Measurements from ENCODE around the gene LRRC66.

LRRC66 gene

DNA sequence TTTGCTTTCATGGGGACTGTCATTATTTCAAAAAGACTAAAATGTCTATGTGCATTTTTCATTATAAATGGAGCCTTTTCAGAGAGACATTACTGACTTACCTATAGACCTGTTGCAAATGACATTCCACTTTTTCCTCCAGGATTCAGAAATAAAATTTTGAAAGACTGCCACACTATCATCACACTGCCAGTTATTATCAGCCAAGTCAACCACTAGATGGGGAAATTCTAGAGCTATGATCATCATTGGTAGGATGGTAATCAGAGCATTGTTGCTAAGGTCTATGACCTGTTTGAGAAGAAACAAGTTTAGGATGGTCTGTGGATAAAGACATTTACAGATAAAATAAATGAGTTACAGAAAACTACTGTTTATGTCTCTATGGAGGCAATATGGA, 22.5 kb downstream of the LRRC66 start:
- no peak overlapping the region for H3K27ac Mint-ChIP-seq
- H3K9me3 Mint-ChIP-seq (ENCODE audit: low read depth), result no peaks in the 10 kb centered on the region
- no peaks in the 10 kb centered on the region for H3K36me3 Mint-ChIP-seq
- peaks cover 4% of the 10 kb centered on the region for H3K27me3 Mint-ChIP-seq
- H3K4me3 Mint-ChIP-seq, result no peak overlapping the region
- no peaks in the 10 kb centered on the region for H3K4me1 Mint-ChIP-seq (ENCODE audit: low read depth)

- Mint-ChIP-seq H3K9me3 (ENCODE audit: low read depth) (no peaks in the 10 kb centered on the region), H3K4me1 (ENCODE audit: low read depth) (no peaks in the 10 kb centered on the region), H3K27me3 (peaks cover 5% of the 10 kb centered on the region), H3K4me3 (no peak overlapping the region), H3K36me3 (no peaks in the 10 kb centered on the region), H3K27ac (no peak overlapping the region)
Measured at GRCh38 chr4:51995647-51996220, 24.4 kb downstream of the LRRC66 start.

DNA sequence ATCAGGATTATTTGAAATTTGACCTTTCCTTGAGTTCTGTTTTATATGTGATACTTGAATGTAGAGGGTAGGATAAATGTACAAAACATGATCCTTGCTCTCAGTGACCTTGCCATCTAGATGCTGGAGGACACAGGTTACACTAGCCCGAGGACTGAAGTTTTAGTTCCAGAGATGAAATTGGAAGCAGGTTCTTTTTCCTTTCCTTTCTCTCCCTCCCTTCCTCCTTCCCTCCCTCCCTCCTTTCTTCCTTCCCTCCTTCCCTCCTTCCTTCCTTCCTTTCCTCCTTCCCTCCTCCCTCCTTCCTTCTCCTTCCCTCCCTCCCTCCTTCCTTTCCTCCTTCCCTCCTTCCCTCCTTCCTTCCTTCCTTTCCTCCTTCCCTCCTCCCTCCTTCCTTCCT, 54.3 kb downstream of the LRRC66 start:
- Mint-ChIP-seq H3K9me3 (ENCODE audit: low read depth) (no peaks in the 10 kb centered on the region), H3K4me1 (ENCODE audit: low read depth) (no peaks in the 10 kb centered on the region), H3K4me3 (no peak overlapping the region), H3K27me3 (peaks cover 6% of the 10 kb centered on the region), H3K36me3 (no peaks in the 10 kb centered on the region), H3K27ac (no peak overlapping the region)

DNA sequence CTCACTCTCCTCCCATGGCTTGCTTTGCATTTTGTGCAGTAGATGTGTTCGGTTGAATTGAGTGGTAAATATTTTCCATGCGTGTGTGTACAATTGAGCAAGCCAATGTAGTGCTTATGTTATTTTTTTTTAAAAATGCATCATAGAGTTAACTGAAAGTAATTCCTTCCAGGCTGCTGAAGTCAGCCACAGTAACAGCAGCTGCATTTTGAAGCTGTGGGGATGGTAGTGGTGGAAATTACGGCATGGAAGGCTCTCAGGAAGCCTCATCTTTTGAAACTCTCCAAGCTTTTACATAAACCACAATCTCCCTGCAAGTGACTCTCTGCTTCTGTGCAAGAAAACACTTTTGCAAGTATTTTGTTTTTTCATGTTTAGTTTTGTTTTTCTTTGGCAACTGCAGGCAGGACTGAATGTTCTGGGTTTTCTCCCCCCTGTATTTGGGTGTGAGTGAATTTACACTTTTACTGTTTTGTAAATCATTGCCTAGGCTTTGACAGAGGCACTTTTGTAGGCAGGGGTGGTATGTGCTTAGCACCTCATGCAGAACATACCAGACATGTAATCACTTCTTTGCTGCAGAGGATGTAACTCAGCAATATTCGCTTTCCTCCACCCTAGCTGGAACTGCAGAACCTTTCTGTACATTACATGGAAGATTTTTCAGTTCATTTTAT, 56.2 kb downstream of the LRRC66 start:
- H3K36me3 Mint-ChIP-seq, result no peaks in the 10 kb centered on the region
- no peaks in the 10 kb centered on the region for H3K9me3 Mint-ChIP-seq (ENCODE audit: low read depth)
- H3K27ac Mint-ChIP-seq, result no peak overlapping the region
- no peak overlapping the region for H3K4me3 Mint-ChIP-seq
- H3K27me3 Mint-ChIP-seq, result peaks cover 3% of the 10 kb centered on the region
- H3K4me1 Mint-ChIP-seq (ENCODE audit: low read depth), result no peaks in the 10 kb centered on the region

DNA sequence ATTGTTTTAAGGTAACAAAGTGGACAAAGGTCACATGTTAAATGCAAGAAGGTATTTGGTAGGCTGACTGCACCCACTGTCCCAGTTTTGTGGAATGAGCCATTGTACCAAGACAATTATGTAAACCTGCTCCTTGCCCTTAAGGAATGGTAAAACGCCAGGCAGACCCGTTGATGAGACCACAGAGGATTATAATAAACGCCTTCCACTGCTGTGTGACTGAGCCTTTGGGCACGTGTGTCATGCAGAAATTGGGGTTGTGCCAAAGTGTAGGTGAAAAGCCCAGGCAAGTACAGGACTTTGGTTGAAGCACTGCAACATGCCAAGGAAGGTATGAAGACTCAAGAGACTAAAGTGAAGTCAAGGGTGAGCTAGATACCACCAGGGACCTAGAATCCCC, 59.7 kb downstream of the LRRC66 start:
- H3K4me1 Mint-ChIP-seq (ENCODE audit: low read depth), result no peaks in the 10 kb centered on the region

GRCh38 chr4:51958199-51958968, 61.8 kb downstream of the LRRC66 start:
- H3K27ac Mint-ChIP-seq, result no peak overlapping the region
- H3K27me3 Mint-ChIP-seq, result peaks cover 4% of the 10 kb centered on the region
- H3K36me3 Mint-ChIP-seq, result peaks cover 2% of the 10 kb centered on the region

More for the DNA sequence above, 59.7 kb downstream of the LRRC66 start:
- Mint-ChIP-seq H3K27ac (no peak overlapping the region), H3K27me3 (peaks cover 4% of the 10 kb centered on the region), H3K9me3 (ENCODE audit: low read depth) (peaks cover 4% of the 10 kb centered on the region), H3K36me3 (peaks cover 2% of the 10 kb centered on the region), H3K4me3 (no peak overlapping the region)

More at GRCh38 chr4:51958199-51958968, 61.8 kb downstream of the LRRC66 start:
- peaks cover 4% of the 10 kb centered on the region for H3K9me3 Mint-ChIP-seq (ENCODE audit: low read depth)
- no peak overlapping the region for H3K4me3 Mint-ChIP-seq
- H3K4me1 Mint-ChIP-seq (ENCODE audit: low read depth), result no peaks in the 10 kb centered on the region
